Retinal pigment epithelial cell (primary cell): ENCODE data around the gene LRRC75A.

Experiments used
- DNase-seq: peaks from one replicate; pipeline ENCODE4 v3.0.0-alpha.2; 2010; ENCODE audit warnings: low read depth
- H3K4me3 ChIP-seq: 2 replicates; pipeline ENCODE4 v1.5.1; 2011; ENCODE audit warnings: mild to moderate bottlenecking, low read length, control low read depth, moderate library complexity
- TF ChIP-seq, protein P1 (sequence below): conservative IDR thresholded peaks from 2 replicates; pipeline ENCODE4 v1.5.1; 2011; ENCODE audit warnings: low read depth, low read length, control low read depth, inconsistent platforms

LRRC75A gene

DNA sequence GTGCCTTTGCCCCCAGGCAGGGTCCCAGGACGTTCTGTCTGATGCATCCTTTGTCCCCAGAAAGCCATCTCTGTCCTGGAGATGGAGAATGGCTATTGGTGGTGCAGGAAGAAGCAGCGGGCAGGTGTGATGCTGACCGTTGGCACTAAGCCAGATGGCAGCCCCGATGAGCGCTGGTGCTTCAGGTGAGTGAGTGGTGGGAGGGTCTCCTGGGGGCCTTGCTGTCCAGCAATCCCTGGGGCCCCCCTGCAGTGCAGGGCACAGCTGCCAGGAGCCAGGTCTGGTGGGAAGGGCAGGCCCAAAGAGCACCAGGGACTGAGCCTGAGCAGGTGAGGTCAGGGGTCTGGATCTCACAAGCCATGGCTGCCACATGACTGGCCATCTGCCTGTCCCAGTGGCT, 58.5 kb downstream of the LRRC75A start:
- TF ChIP-seq, protein P1, sequence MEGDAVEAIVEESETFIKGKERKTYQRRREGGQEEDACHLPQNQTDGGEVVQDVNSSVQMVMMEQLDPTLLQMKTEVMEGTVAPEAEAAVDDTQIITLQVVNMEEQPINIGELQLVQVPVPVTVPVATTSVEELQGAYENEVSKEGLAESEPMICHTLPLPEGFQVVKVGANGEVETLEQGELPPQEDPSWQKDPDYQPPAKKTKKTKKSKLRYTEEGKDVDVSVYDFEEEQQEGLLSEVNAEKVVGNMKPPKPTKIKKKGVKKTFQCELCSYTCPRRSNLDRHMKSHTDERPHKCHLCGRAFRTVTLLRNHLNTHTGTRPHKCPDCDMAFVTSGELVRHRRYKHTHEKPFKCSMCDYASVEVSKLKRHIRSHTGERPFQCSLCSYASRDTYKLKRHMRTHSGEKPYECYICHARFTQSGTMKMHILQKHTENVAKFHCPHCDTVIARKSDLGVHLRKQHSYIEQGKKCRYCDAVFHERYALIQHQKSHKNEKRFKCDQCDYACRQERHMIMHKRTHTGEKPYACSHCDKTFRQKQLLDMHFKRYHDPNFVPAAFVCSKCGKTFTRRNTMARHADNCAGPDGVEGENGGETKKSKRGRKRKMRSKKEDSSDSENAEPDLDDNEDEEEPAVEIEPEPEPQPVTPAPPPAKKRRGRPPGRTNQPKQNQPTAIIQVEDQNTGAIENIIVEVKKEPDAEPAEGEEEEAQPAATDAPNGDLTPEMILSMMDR = no peak
- no peak overlapping the region for H3K4me3 ChIP-seq
- no peak for DNase-seq

DNA sequence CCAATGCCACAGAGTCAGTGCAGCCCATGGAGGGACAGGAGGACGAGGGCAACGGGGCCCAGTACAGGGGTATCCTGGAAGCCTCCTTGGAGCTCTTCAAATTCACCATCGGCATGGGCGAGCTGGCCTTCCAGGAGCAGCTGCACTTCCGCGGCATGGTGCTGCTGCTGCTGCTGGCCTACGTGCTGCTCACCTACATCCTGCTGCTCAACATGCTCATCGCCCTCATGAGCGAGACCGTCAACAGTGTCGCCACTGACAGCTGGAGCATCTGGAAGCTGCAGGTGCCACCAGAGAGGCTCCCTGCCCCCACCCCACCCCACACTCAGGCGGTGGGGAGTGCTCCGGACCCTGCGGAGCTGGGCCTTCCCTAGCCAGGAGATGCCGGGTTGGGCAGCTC, 60.0 kb downstream of the LRRC75A start:
- TF ChIP-seq, protein P1 = no peak
- no peak overlapping the region for H3K4me3 ChIP-seq
- DNase-seq = no peak

DNA sequence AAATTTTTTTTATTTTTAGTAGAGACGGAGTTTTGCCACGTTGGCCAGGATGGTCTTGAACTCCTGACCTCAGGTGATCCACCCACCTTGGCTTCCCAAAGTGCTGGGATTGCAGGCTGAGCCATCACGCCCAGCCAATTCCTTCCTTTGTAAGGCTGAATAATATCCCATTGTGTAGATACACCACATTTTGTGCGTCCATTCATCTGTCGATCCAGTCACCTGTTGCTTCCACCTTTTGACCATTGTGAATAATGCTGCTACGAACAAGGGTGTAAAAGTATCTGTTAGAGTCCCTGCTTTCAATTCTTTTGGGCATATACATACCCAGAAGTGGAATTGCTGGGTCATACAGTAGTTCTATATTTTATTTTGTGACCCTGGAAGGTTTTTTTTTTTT, 61.3 kb downstream of the LRRC75A start:
- TF ChIP-seq, protein P1 = no peak
- no peak overlapping the region for H3K4me3 ChIP-seq
- no peak for DNase-seq

DNA sequence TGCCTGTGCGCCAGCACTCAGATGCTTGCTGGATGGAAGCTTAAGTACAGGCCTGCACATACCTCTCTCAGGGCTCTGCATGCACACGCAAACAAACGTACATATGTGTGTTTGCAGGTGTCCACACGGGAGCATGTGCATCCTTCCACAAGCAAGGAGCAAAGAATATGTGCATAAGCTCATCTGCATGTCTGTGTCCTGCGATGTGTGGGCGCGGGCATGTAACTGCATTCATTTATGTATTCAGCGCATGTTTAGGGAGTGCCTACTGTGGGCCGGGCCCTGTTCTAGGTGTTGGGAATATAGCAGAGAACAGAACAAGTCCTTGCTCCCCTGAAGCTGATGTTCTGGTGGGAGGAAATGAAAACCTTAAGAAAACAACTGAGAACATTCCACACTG, 62.9 kb downstream of the LRRC75A start:
- no peak overlapping the region for H3K4me3 ChIP-seq
- TF ChIP-seq, protein P1 = no peak
- no peak for DNase-seq

DNA sequence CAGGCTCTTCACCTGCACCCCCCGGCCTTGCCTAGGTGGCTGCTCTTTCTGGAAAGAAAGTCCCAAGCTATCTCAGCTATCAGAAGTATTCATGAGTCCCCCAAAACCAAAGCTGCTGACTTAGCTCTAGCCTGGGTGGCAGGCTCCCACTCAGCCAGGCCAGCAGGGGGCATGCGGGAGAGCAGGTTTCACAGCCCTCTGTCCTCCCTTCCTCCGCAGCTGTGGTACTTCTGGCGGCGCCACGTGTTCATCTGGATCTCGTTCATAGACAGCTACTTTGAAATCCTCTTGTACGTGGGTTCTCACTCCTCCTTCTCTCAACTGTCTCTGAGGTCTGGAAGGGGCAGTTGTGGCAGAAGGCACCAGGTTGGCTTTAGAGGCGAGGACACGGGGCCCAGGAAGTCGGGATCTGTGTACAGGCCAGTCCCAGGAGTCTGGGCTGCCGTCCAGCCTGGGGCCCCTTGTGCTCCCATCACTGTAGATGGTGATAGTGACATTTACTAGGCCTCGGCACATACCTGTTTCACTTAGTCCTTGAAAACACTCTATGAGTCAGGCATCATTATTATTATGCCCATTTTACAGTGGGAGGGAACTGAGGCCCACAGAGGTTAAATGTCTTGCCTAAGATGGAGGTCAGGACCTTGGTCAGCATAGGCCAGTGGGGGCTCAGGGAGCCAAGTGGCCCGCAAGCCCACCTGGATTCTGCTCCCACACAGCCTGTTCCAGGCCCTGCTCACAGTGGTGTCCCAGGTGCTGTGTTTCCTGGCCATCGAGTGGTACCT, 63.7 kb downstream of the LRRC75A start:
- H3K4me3 ChIP-seq = no peak overlapping the region
- TF ChIP-seq, protein P1 = peak; percentile 89
- no peak for DNase-seq

DNA sequence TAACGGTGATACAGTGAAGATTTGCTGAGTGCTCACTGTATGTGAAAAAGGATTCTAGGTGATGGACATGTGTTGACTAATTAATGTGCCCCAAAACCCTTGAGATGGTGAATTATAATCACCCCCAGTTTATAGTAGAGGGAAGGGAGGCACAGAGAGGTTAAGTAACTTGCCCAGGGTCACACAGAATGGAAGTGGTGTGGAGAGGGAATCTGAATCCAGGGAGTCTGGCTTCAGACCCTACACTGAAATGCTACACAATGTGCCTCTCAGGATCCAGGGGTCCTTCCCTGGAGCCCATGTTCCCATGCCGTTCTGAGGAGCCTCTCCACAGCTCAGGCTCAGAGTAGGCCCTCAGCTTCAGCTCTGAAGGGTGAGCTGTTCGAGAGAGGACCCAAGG, 65.0 kb downstream of the LRRC75A start:
- DNase-seq = no peak
- TF ChIP-seq, protein P1 = no peak
- no peak overlapping the region for H3K4me3 ChIP-seq
